IMR-90 (cell line): ENCODE results near the gene MRPL30. TPM values are rescaled to one million over a fixed set of nuclear protein-coding genes. Genes with fewer than 3 reads are reported as not detected.
"Not testable (repeated sequence)": the region's sequence is repeated elsewhere in the genome, so short reads cannot be mapped to it uniquely, and the experiment has no call there.

Experiments
- ATAC-seq: fragments of 200-7000 bp; cut with Tn5 transposase; 2 replicates; pipeline ENCODE4 v1.9.1; 2020; ENCODE audit warnings: low read depth, mild to moderate bottlenecking, moderate library complexity
- BruUV-seq: library from RNA; stranded (reverse); fragments of 400-500 nt; replicated peaks from 2 replicates; lab custom pipeline; 2021; lab: Mats Ljungman, UMichigan
- CTCF ChIA-PET: fragments of 300-600 bp; formaldehyde crosslinking; extraction: SDS; loops from one replicate; lab custom pipeline; 2021; ENCODE audit warnings: antibody characterized with exemption; lab: Yijun Ruan, JAX
- POLR2A ChIA-PET: fragments of 300-600 bp; sonication (Branson Sonifier 250); formaldehyde crosslinking; loops from one replicate; lab custom pipeline; 2022; ENCODE audit warnings: antibody characterized with exemption; ENCODE audit not compliant: unreplicated experiment; lab: Charles Lee
- DNase-seq: peaks from one replicate; pipeline ENCODE4 v3.0.0; 2013
- H2AFZ ChIP-seq: replicated peaks from 2 replicates; pipeline ENCODE3; 2013; ENCODE audit warnings: low read length, mild to moderate bottlenecking; ENCODE audit not compliant: poor library complexity
- H2AK5ac ChIP-seq: 2 replicates; pipeline ENCODE4 v1.6.1; 2013; ENCODE audit warnings: low read depth, low read length, inconsistent platforms
- H2AK9ac ChIP-seq: replicated peaks from 2 replicates; pipeline ENCODE3; 2013; ENCODE audit warnings: mild to moderate bottlenecking, low read depth, low read length, moderate library complexity; ENCODE audit not compliant: poor library complexity
- H2BK120ac ChIP-seq: 2 replicates; pipeline ENCODE4 v1.6.1; 2013; ENCODE audit warnings: low read depth, low read length, inconsistent platforms
- H2BK15ac ChIP-seq: 3 replicates; pipeline ENCODE4 v1.6.1; 2013; ENCODE audit warnings: low read depth, low read length, inconsistent platforms
- H2BK20ac ChIP-seq: 2 replicates; pipeline ENCODE4 v1.6.1; 2013; ENCODE audit warnings: low read depth, mild to moderate bottlenecking, inconsistent platforms, low read length, moderate library complexity
- H2BK5ac ChIP-seq: 2 replicates; pipeline ENCODE4 v1.6.1; 2013; ENCODE audit warnings: mild to moderate bottlenecking, low read depth, low read length, inconsistent platforms; ENCODE audit not compliant: poor library complexity, severe bottlenecking
- H3K14ac ChIP-seq: replicated peaks from 2 replicates; pipeline ENCODE4 v1.6.1; 2013; ENCODE audit warnings: low read depth, low read length, inconsistent platforms
- H3K18ac ChIP-seq: 2 replicates; pipeline ENCODE4 v1.6.1; 2013; ENCODE audit warnings: low read depth, low read length, control low read depth
- H3K23ac ChIP-seq: 2 replicates; pipeline ENCODE4 v1.6.1; 2013; ENCODE audit warnings: low read depth, low read length, inconsistent platforms
- H3K27ac ChIP-seq: 2 replicates; pipeline ENCODE4 v1.5.1; 2013; ENCODE audit warnings: mild to moderate bottlenecking, control low read depth, low read length; ENCODE audit not compliant: insufficient read depth
- H3K27me3 ChIP-seq: 2 replicates; pipeline ENCODE4 v1.6.1; 2013; ENCODE audit warnings: low read length; ENCODE audit not compliant: control insufficient read depth, insufficient read depth
- H3K36me3 ChIP-seq: 2 replicates; pipeline ENCODE4 v1.6.1; 2013; ENCODE audit warnings: low read length, mixed read lengths; ENCODE audit not compliant: control insufficient read depth, insufficient read depth
- H3K4ac ChIP-seq: 2 replicates; pipeline ENCODE4 v1.6.1; 2013; ENCODE audit warnings: low read depth, low read length, inconsistent platforms
- H3K4me1 ChIP-seq: 2 replicates; pipeline ENCODE4 v1.6.1; 2013; ENCODE audit warnings: low read length, mixed read lengths; ENCODE audit not compliant: control insufficient read depth, insufficient read depth
- H3K4me2 ChIP-seq: 2 replicates; pipeline ENCODE4 v1.6.1; 2013; ENCODE audit warnings: low read depth, mild to moderate bottlenecking, control low read depth, low read length, moderate library complexity
- H3K4me3 ChIP-seq: 2 replicates; pipeline ENCODE4 v1.5.1; 2013; ENCODE audit warnings: low read depth, mild to moderate bottlenecking, control low read depth, low read length, moderate library complexity; ENCODE audit not compliant: insufficient read depth
- H3K56ac ChIP-seq: 2 replicates; pipeline ENCODE4 v1.6.1; 2013; ENCODE audit warnings: low read length, inconsistent platforms; ENCODE audit not compliant: insufficient read depth; ENCODE audit errors: extremely low read depth
- H3K79me1 ChIP-seq, 2 experiments: 2 replicates each; pipeline ENCODE4 v1.6.1; 2013; ENCODE audit warnings: low read length in 2 of 2, inconsistent platforms in 1 of 2, low read depth in 1 of 2
- H3K9ac ChIP-seq: 2 replicates; pipeline ENCODE4 v1.6.1; 2013; ENCODE audit warnings: low read depth, low read length, control low read depth
- H3K9me1 ChIP-seq: 2 replicates; pipeline ENCODE4 v1.6.1; 2013; ENCODE audit warnings: low read length, inconsistent platforms; ENCODE audit not compliant: insufficient read depth
- H3K9me3 ChIP-seq: 2 replicates; pipeline ENCODE4 v1.6.1; 2013; ENCODE audit warnings: low read length; ENCODE audit not compliant: control insufficient read depth, insufficient read depth
- H4K20me1 ChIP-seq: 2 replicates; pipeline ENCODE4 v1.6.1; 2013; ENCODE audit warnings: low read length, inconsistent platforms; ENCODE audit not compliant: insufficient read depth
- H4K5ac ChIP-seq: 2 replicates; pipeline ENCODE4 v1.6.1; 2013; ENCODE audit warnings: mild to moderate bottlenecking, low read depth, low read length, control low read depth
- H4K8ac ChIP-seq, 2 experiments: 2 replicates each; pipeline ENCODE4 v1.6.1; 2013; ENCODE audit warnings: low read depth in 2 of 2, low read length in 2 of 2, control low read depth in 1 of 2, inconsistent platforms in 1 of 2
- H4K91ac ChIP-seq: 2 replicates; pipeline ENCODE4 v1.6.1; 2013; ENCODE audit warnings: low read depth, low read length, inconsistent platforms; ENCODE audit not compliant: insufficient read depth
- MAZ ChIP-seq: IDR thresholded peaks from 2 replicates; pipeline ENCODE4 v1.6.1; 2012; ENCODE audit warnings: low read depth, mild to moderate bottlenecking, low read length, improper control_type of control experiment, moderate library complexity, borderline replicate concordance
- MXI1 ChIP-seq: IDR thresholded peaks from 2 replicates; pipeline ENCODE4 v1.6.1; 2012; ENCODE audit warnings: low read depth, mild to moderate bottlenecking, low read length, moderate library complexity, borderline replicate concordance
- POLR2A ChIP-seq: IDR thresholded peaks from 2 replicates; pipeline ENCODE4 v1.6.1; 2012; ENCODE audit warnings: mild to moderate bottlenecking, low read depth, low read length
- RAD21 ChIP-seq: IDR thresholded peaks from 2 replicates; pipeline ENCODE4 v1.6.1; 2012; ENCODE audit warnings: low read length, improper control_type of control experiment
- WGBS, 2 experiments: methylation state at CpG; one replicate each; pipeline versions ENCODE4 v1.1.5 to v1.1.7; 2013; ENCODE audit warnings: missing lambda C conversion rate in 2 of 2; ENCODE audit not compliant: insufficient read length in 1 of 2; ENCODE audit errors: extremely low coverage in 2 of 2; 5-methylcytosine and 5-hydroxymethylcytosine counted together
- dilution Hi-C: fragments of 300-500 bp; cut with HindIII; formaldehyde crosslinking; loops from one replicate; pipeline ENCODE4 v1.14.3; 2018; ENCODE audit warnings: low sequenced_read_pairs; ENCODE audit not compliant: unreplicated experiment
- in situ Hi-C: fragments of 300-500 bp; cut with MboI; formaldehyde crosslinking; loops from 3 replicates; pipeline ENCODE4 v1.14.3; 2019; ENCODE audit warnings: low sequenced_read_pairs, inconsistent platforms, mixed read lengths
- intact Hi-C: fragments of 100-400 bp; cut with micrococcal nuclease; formaldehyde crosslinking; loops from 2 replicates; pipeline ENCODE4 v1.10.0; 2022
- polyA plus RNA-seq, 3 experiments: library from polyadenylated mRNA; depleted of rRNA; stranded (reverse); fragments of >200 nt; gene quantifications; 2 replicates each; pipeline ENCODE4 v1.2.3, GENCODE V29; 2012; ENCODE audit warnings: low replicate concordance in 1 of 3
- total RNA-seq: library from RNA; depleted of rRNA; stranded (reverse); fragments of >200 nt; gene quantifications from 2 replicates; pipeline ENCODE4 v1.2.3, GENCODE V29; 2012
- TF ChIP-seq, protein P1 (sequence below): fragments of 150-350 bp; IDR thresholded peaks from 2 replicates; pipeline ENCODE4 v1.6.1; 2017; ENCODE audit warnings: mild to moderate bottlenecking, antibody characterized with exemption, low read length, low read depth

Gene MRPL30
- total and polyA plus RNA-seq, 2 of the 4 experiments (the other 2 are of a cell fraction) = 18.7 to 34.8 TPM

DNA sequence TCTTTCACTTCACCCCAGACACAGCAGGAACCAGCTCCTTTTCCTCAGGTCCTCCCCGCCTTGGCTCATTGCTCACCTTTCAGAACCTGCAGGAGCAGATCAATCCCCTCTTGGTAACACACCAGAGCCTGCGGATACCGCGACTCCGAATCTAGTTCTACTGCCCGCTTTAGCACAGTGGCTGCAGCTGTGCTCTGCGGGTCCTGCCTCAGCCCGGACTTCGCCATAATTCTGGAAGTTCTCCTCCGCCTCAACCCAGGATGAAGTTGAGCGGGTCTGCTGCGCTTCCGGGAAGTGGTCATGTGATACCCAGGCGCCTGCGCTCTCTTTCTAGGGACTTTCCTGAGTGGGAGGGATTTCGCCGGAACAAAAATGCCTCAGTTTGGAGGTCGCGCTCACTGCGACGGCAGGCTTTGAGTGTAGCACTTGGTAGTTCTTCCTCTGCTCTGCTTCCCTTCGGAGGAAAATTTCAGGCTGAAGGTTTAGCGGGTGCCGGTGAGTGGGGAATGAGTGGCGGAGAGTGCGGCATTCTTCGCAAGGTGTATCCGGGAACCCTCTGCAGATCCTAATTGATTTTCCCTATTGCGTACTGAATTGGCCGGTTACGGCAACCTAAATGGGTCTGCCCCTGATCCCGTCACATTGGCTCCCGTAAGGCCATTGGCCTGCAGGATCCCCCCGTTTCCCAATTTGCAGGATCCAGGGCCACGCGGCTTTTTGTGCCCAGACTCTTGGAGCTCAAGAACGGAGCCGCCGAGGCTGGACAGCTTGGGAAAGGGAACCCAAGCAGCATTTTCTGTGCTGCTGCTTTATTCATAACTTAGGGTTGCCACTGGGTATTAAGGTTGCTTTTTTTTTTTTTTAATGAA lies at the start of gene MRPL30, which contains the start of gene MITD1 (continued):
- TF ChIP-seq, protein P1, sequence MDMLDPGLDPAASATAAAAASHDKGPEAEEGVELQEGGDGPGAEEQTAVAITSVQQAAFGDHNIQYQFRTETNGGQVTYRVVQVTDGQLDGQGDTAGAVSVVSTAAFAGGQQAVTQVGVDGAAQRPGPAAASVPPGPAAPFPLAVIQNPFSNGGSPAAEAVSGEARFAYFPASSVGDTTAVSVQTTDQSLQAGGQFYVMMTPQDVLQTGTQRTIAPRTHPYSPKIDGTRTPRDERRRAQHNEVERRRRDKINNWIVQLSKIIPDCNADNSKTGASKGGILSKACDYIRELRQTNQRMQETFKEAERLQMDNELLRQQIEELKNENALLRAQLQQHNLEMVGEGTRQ = peak; percentile 96
- TF ChIP-seq MAZ (peak; percentile 88), POLR2A (peak; percentile 95), RAD21 (0 out of 2 replicates have a peak, but pooled peaks have one; percentile 10), MXI1 (peak; percentile 68; the same call in 1 of the 2 replicates)

DNA sequence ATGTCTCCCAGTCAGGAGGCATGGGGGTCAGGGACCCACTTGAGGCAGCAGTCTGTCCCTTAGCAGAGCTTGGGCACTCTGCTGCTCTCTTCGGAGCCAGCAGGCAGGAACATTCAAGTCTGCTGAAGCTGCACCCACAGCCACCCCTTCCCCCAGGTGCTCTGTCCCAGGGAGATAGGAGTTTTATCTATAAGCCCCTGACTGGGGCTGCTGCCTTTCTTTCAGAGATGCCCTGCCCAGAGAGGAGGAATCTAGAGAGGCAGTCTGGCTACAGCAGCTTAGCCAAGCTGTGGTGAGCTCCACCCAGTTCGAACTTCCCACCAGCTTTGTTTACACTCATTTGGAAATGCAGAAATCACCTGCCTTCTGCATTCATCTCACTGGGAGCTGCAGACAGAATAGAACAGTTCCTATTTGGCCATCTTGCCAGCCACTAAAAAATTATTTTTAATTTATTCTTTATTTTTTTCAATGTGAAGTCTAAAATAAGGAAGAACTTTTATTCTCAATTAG lies 45.9 kb upstream of the MRPL30 start:
- H2BK120ac ChIP-seq, H3K56ac ChIP-seq, BruUV-seq, H2AK5ac ChIP-seq, H3K14ac ChIP-seq, DNase-seq, ATAC-seq, H3K4me2 ChIP-seq, H3K9me3 ChIP-seq, H3K36me3 ChIP-seq, H4K8ac ChIP-seq, H2BK20ac ChIP-seq, H3K9me1 ChIP-seq, H3K27me3 ChIP-seq, H3K9ac ChIP-seq, POLR2A ChIA-PET, H2BK5ac ChIP-seq, in situ Hi-C loops, CTCF ChIA-PET, H2AK9ac ChIP-seq, H3K79me1 ChIP-seq, H4K91ac ChIP-seq, H4K20me1 ChIP-seq, H3K18ac ChIP-seq, H3K23ac ChIP-seq, H2BK15ac ChIP-seq, H4K5ac ChIP-seq, H3K27ac ChIP-seq, H3K4me1 ChIP-seq, dilution Hi-C loops, H2AFZ ChIP-seq, intact Hi-C loops, H3K4ac ChIP-seq, H3K4me3 ChIP-seq: not testable (repeated sequence)
- no CpG with 5 or more reads among the region's 2 CpGs for WGBS, 2 experiments
